Stimulated activated CD4-positive, alpha-beta T cell treated with anti-CD3 and anti-CD28 coated beads, Interleukin-15, amount 100 ng/mL, for 1 hour (primary cell): Measurements from ENCODE around the gene RCOR1.

Source experiments
- DNase-seq, 2 donors: peaks; one replicate each; pipeline ENCODE4 v3.0.0-alpha.2; 2020; ENCODE audit warnings: low read depth in 1 of 2, low spot score in 1 of 2

RCOR1 gene

DNA sequence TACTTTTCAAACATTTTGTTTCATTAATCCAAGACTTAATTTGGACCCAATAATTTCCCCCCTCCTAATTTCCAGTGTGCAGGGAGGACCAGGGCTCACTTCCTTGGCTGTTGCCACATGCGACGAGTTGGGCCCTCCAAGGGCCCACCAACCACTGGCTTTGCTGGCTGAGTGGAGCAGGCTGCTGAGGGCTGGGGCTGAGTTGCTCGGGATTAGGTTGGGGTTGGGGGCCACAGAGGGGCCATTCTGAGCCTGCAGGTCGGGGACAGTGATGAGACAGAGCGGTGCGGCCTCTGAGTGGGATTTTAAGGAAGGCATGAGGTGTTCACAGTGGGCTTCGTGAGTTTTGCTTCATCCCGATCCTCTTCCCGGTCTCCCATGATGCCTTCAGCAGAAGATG lies 178.7 kb downstream of the RCOR1 start:
- no peak for DNase-seq

DNA sequence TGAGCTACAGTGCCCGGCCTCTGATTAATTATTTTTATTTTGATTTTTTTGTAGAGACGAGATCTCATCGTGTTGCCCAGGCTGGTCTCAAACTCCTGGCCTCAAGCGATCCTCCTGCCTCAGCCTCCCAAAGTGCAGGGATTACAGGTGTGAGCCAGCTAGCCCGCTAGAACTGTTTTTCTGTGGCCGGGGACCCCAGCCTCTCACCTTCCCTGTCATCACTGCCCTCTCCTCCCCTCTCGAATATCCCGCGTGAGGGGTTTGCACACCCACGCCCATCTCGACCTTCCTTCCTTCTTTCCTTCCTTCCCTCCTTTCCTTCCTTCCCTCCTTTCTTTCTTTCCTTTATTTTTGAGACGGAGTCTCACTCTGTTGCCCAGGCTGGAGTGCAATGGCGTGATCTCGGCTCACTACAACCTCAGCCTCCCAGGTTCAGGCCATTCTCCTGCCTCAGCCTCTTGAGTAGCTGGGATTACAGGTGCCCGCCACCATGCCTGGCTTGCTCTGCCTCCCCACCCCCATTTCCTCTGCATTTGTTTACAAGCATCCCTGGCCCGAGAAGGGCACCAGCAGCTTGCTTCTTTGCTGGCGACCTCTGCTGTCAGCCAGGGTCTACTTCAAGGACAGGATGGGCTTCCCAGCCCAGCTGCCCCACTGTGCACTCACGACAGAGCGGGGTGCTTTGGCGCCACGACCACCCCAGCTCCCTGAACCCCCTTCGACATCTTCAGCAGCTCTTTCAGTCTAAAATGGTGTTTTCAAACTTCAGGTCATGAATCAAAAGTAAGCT lies 180.5 kb downstream of the RCOR1 start:
- no peak for DNase-seq

DNA sequence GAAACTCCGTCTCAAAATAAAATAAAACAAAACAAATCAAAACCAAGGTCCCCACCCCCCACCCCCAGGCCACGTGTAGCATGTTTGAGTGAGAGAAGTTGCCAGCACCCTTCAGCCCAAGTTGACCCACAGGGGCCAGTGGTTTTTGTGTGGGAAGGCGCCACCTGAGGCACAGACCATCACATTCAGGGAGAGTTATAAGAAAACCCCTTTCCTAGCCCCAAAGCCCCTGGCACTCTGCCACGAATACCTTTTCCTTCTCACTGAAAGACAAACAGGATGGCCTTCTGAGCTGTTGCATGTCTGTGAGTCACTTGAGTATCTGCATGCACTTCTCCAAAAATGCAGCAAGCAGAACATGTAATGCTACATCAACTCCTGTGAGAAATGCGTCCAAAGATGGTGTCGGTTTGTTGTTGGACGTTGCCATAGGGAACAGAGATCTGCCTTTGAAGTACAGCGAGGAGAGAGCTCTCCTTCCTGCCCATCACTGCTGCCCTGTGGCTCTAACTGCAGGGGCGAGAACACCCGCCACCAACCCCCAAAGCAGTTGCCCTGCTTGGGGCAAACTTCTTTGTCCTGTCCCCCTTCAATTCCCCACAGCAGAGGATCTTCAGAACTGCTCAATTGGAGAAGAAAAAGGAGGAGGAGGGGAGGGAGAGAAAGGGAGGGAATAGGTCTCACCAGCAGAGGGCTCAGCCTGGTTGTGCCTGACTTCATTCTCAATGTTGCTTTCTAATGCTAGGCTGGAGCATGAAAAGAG lies 182.1 kb downstream of the RCOR1 start:
- DNase-seq, result peak in 1 of 2 donors; percentile 14

DNA sequence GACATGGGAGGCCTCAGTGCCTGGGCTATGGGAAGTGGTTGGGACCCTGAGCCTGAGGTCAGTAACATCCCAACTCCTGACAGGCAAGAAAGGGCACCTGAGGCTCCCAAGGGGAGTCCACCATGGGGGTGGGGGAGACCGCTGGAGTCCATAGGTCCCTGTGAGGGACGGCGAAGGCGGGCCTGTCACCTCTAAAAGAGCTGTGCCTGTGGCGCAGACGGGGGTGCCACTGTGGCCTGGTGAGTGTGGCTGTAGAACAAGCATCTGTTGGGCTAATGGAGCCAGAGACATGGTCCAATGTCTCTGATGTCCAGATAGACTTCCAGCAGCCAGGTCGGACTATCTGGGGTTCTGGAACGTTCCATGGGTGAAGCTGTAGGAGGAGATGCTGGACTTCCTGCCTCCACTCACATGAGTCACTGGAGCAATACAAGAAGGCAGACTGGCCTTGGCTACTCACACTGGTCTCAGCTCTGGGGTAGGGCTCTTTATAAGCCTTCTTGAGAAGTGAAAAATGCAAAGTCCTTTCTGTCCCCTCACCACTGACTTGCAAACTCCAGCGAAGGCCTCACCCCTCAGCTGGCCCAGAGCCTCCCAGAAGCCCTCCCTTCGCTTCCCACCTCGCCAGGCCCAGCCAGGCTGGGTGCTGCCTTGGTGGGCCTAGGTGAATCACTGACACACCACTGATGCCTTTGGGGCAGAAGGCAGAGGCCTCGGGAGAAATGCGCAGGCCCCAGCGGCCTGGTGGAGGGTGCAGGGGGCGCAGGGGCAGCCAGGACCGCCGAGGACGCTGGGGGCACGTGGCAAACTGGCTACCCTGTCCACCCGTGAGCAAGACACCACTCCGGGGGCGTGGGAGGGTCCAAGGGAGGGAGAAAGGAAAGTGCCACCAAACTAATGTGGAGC lies 183.7 kb downstream of the RCOR1 start:
- no peak for DNase-seq

DNA sequence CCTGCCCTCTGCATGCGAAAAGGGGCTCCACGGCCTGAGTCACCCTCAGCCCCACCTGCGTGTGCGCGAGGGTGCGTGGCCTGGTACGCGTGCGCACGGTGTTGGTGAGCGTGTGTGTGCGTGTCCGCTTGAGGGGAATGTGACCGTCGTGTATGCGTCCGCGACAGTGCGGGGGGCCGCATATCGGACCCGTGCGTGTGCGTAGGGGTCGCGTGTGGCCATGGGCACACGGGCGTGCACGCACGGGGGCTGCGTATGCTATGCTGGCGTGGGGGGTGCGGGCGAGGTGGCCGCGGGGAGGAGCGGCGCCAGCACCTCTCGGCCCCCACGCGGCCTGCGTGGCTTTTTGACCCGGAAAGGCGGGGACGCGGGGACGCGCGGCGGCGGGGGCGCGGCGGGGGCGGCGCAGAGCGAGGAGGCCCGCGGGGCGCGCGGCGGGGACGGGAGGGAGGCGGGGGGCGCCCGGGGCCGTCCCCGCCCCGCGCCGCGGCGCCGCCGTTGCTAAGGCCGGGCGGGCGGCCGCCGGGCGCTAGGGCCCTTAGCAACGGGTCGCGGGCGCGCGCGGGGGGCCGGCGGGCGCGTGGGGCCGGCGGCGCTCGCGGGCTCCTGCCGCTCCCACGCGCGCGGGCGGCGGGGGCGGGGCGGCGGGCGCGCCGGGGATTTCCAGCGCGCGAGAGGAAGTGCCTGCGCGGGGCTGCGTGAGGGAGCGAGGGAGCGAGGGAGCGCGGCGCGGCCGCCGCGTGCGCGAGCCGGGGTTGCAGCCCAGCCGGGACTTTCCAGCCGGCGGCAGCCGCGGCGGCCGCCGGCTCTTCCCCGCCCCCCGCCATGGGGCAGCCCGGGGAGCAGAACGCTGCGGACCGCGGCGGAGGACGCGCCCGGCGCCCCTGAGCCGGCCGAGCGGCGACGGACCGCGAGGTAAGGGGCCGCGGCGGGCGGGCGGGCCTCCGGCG lies 184.6 kb downstream of the RCOR1 start, which contains the start of gene TRAF3:
TSS of gene TRAF3 (plus strand) at position 689 of the 950 bp plus-strand sequence. CDS start 92,753 bp downstream, outside the sequence.
- peak; percentile 79 to 80 for DNase-seq

DNA sequence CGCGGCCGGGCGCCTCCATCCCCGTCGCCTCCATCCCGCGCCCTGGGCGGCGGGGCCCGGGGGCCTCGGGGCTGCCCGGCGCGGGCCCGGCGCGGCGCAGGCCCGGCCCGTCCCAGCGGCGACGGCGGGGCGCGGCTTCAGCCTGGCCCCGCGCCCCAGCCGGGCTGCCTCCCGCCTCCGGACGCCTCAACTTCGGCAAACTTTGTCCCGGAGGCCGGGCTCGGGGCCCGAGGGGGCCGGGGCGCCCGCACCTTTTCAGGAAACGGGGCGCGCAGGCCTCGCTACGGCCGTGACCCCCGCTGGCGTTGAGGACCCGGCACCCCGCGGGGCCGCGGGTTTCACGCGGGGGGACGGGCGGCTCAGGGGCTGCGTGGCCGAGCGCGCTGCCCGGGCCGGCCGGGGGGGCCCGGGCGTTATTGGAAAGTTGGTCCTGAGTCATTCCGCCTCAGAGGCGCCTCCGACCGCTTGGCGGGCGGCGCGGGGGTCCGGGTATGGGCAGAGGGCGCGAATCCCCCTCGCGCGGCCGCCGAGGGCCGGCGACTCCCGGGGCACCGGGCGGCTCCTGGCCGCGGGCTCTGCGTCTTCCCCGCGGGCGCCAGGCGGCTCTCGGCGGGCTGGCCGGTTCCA lies 185.4 kb downstream of the RCOR1 start:
- peak in 1 of 2 donors; percentile 10 for DNase-seq

DNA sequence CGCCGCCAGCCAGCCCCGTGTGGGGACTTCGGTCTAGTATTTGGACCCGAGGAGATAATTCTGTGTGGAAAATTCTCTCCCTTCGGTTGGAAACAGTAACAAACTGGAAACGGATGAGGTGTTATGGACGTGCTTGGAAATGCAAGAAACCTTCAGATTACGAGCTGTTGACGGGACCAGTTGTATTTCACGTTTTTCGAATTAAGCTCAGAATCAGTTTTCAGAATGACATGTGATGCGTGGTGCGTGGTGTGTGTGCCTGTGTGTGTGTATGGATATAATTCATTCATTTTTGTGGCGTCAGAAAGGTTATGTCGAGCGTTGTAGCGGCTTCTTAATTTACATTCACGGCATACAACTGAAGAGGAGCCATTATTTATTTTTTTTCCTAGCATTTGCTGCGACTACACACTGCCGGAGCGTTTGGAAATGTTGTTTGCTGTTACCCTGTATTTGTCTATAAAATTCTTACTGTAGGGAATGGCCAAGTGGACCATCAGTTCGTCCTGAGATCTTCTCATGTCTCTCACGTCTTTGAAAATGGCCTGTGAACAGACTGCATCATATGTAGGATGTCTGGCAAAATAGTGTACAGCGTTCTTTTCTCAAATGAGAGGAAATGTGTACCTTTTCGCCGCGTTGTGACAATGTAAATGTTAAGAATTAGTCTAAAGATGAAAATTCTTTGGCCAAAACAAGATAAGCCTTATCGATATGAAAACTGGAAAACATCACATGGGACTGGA lies 186.1 kb downstream of the RCOR1 start:
- no peak for DNase-seq

DNA sequence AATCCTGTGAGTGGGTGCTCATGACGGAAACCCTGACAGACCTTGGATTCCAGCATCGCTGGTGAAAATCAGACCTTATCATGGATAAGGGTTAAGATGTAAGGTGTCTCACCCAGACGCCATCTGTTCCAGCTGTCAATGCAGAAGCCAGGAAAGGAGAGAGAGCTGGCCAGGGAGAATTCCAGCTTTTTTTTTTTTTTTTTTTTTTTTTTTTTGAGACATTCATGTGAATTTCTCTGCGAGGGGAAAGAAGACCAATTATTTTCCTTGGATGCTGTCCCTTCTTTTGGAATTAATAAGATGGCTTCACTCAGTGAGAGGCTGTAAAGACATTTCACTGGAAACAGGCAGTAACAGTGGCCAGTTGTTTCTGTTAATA lies 186.6 kb downstream of the RCOR1 start:
- DNase-seq, result no peak

DNA sequence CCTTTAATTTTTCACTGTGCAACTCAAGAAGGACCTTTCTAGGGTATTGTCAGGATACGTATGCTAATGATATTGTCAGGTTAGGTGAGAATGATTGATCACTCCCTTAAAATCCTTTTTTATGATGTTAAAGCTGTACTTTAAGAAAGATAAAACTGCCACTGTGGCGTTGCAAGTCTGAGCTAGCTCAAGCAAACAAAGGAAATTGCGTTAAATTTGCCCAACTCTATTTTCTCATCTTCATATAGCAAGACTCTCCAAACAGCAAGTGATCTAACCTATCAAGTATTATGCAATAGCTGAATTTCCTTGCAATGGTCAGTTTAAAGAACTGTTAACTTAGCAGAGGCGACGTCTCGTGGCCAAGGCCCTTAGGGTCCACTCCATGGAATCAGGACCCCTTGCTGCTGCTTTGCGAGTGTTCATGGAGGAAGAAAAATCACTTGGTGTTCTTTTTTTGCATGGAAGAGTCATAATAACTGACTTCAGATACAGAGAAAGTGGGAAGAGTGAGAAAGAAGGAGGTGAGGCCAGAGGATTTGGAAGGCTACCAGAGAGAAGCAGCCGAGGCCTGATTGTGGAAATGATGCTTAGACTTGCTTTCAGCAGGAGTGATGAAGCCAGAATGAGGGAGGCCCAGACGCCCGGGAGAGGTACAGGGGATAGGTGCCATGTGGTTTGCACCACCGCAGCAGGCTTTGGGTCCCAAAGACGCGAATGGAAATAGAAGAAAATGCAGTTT lies 187.3 kb downstream of the RCOR1 start:
- DNase-seq, result no peak
